ENCODE data around the gene STPG1.

The STPG1 gene

GRCh38 chr1:24425922-24426321, 12.3 kb upstream of the STPG1 start:
- DNase-seq = no peak

- no peak for DNase-seq
These were observed 11.9 kb upstream of the STPG1 start for GRCh38 chr1:24425441-24425840.

GRCh38 chr1:24424990-24425389, 11.4 kb upstream of the STPG1 start:
- DNase-seq = no peak

GRCh38 chr1:24424207-24424606, 10.6 kb upstream of the STPG1 start:
- DNase-seq = no peak

GRCh38 chr1:24421502-24421901, 7.9 kb upstream of the STPG1 start:
- DNase-seq = no peak

GRCh38 chr1:24420547-24420946, 7.0 kb upstream of the STPG1 start:
- no peak for DNase-seq

- DNase-seq = peak; percentile 53
These were observed 5.5 kb upstream of the STPG1 start for GRCh38 chr1:24418898-24419628.

- no peak for DNase-seq
These were observed 4.1 kb upstream of the STPG1 start for GRCh38 chr1:24417681-24418080.

- peak; percentile 16 for DNase-seq
These were observed 3.2 kb upstream of the STPG1 start for GRCh38 chr1:24416666-24417391.

GRCh38 chr1:24415910-24416665, 2.5 kb upstream of the STPG1 start:
- no peak for DNase-seq

GRCh38 chr1:24415334-24415909, 1.8 kb upstream of the STPG1 start, which contains the start of gene NIPAL3:
NIPAL3 (plus strand) TSS chr1:24415802; CDS start chr1:24419548, 3,746 bp downstream.
- DNase-seq = peak; percentile 93

GRCh38 chr1:24414775-24415333, 1.3 kb upstream of the STPG1 start:
- DNase-seq = no peak

- DNase-seq = no peak
These were observed 1.2 kb downstream of the STPG1 start for GRCh38 chr1:24412408-24412807.

GRCh38 chr1:24411963-24412362, 1.6 kb downstream of the STPG1 start:
- no peak for DNase-seq

- no peak for DNase-seq
These were observed 2.8 kb downstream of the STPG1 start for GRCh38 chr1:24410750-24411149.

- DNase-seq = no peak
These were observed 4.0 kb downstream of the STPG1 start for GRCh38 chr1:24409535-24409934.

- DNase-seq = peak; percentile 7
These were observed 6.8 kb downstream of the STPG1 start for GRCh38 chr1:24406788-24407187.

GRCh38 chr1:24403806-24404205, 9.8 kb downstream of the STPG1 start:
- no peak for DNase-seq

GRCh38 chr1:24400065-24400464, 13.5 kb downstream of the STPG1 start:
- DNase-seq = no peak

- DNase-seq = no peak
These were observed 19.7 kb downstream of the STPG1 start for GRCh38 chr1:24393892-24394291.

GRCh38 chr1:24392982-24393650, 20.5 kb downstream of the STPG1 start:
- DNase-seq = no peak

GRCh38 chr1:24392604-24392946, 21.0 kb downstream of the STPG1 start:
- DNase-seq = no peak

All from GF-D8 (cell line).